ENCODE data around the gene MYOM1.

DNA sequence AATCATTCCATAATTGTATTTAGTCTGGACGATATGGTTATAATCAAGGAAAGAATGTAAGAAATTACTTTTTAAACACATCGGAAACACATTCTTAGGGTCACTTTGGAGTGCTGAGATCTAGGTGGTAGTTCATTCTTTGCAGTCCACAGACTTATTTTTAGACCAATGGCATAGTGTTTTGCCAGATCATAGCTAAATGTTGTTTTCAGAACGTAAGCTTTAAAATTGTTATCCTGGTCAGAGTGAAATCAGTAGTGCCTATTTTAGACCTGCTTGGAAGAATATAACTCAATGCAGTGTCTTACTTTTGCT is 32.2 kb upstream of the MYOM1 start:
- TF ChIP-seq EZH2 (IDR thresholded peaks at IDR 0.05) (no peak), POLR2AphosphoS5 (IDR thresholded peaks at IDR 0.05; ENCODE audit: borderline replicate concordance, low read depth, low read length) (no peak)

All from SK-N-MC (cell line).